GM18511 (cell line): ENCODE data around the gene XRCC1.
A peak's percentile ranks its signal among the peaks of the same experiment; 100 is the strongest.

ENCODE experiments used
- ATAC-seq: cut with Tn5 transposase; IDR thresholded peaks from one replicate; pipeline ENCODE4 v1.9.1; 2021; ENCODE audit warnings: mild to moderate bottlenecking, moderate library complexity; ENCODE audit not compliant: unreplicated experiment

XRCC1 gene

GRCh38 chr19:43546581-43546980 lies 28.7 kb downstream of the XRCC1 start:
- no peak for ATAC-seq

GRCh38 chr19:43545981-43546380 lies 29.3 kb downstream of the XRCC1 start:
- no peak for ATAC-seq

GRCh38 chr19:43545276-43545675 lies 30.1 kb downstream of the XRCC1 start:
- no peak for ATAC-seq

- no peak for ATAC-seq
Measured at GRCh38 chr19:43544077-43544476, 31.2 kb downstream of the XRCC1 start.

GRCh38 chr19:43541920-43542650 lies 33.2 kb downstream of the XRCC1 start:
- ATAC-seq: no peak

GRCh38 chr19:43540381-43540780 lies 34.9 kb downstream of the XRCC1 start:
- ATAC-seq: no peak

GRCh38 chr19:43538922-43539321 lies 36.4 kb downstream of the XRCC1 start:
- ATAC-seq: no peak

- ATAC-seq: no peak
Measured at GRCh38 chr19:43534816-43535761, 40.2 kb downstream of the XRCC1 start.

GRCh38 chr19:43534305-43534815 lies 41.0 kb downstream of the XRCC1 start:
- ATAC-seq: no peak

GRCh38 chr19:43533546-43534304 lies 41.6 kb downstream of the XRCC1 start:
- ATAC-seq: peak; percentile 62

GRCh38 chr19:43532962-43533545 lies 42.3 kb downstream of the XRCC1 start, which contains the start of gene ZNF575:
Gene ZNF575 (plus strand): TSS chr19:43533188. CDS start chr19:43534423, 1,235 bp downstream.
- peak; percentile 67 for ATAC-seq

GRCh38 chr19:43532571-43532961 lies 42.8 kb downstream of the XRCC1 start:
- ATAC-seq: peak; percentile 32

- ATAC-seq: no peak
Measured at GRCh38 chr19:43527860-43528622, 47.3 kb downstream of the XRCC1 start.

GRCh38 chr19:43526884-43527859 lies 48.2 kb downstream of the XRCC1 start, which contains the start of gene ETHE1:
Gene ETHE1 (minus strand): TSS chr19:43527201. CDS start chr19:43527177, 24 bp downstream.
- ATAC-seq: peak; percentile 75

GRCh38 chr19:43525836-43526771 lies 49.2 kb downstream of the XRCC1 start:
- ATAC-seq: no peak

- peak; percentile 47 for ATAC-seq
Measured at GRCh38 chr19:43524922-43525835, 50.1 kb downstream of the XRCC1 start.
